Mucosa of descending colon (tissue), 3 donors: ENCODE measurements around the gene PSMB10. TPM values are rescaled to one million over a fixed set of nuclear protein-coding genes. Genes with fewer than 3 reads are reported as not detected.
A peak's percentile ranks its signal among the peaks of the same experiment; 100 is the strongest.
"Not testable (repeated sequence)": the region's sequence is repeated elsewhere in the genome, so short reads cannot be mapped to it uniquely, and the experiment has no call there.

Experiments used
- ATAC-seq: fragments of 200-7000 bp; cut with Tn5 transposase; one replicate; pipeline ENCODE4 v1.9.1; 2020; ENCODE audit warnings: mild to moderate bottlenecking, moderate library complexity
- DNase-seq, 3 donors: peaks; one replicate each; pipeline ENCODE4 v3.0.0-alpha.2; 2020
- H3K36me3 ChIP-seq: fragments of 200-600 bp; one replicate; pipeline ENCODE4 v1.8.0; 2021; ENCODE audit warnings: low read depth, mild to moderate bottlenecking
- H3K4me1 ChIP-seq: fragments of 200-600 bp; one replicate; pipeline ENCODE4 v1.8.0; 2021; ENCODE audit warnings: low read depth, mild to moderate bottlenecking
- H3K4me3 ChIP-seq: fragments of 200-600 bp; one replicate; pipeline ENCODE4 v1.8.0; 2021; ENCODE audit warnings: mild to moderate bottlenecking
- H3K9me3 ChIP-seq: fragments of 200-600 bp; one replicate; pipeline ENCODE4 v1.8.0; 2021; ENCODE audit warnings: mild to moderate bottlenecking
- intact Hi-C, 2 donors: fragments of 100-400 bp; cut with DNase I in 1 of 2; cut with micrococcal nuclease in 1 of 2; formaldehyde crosslinking; loops; one replicate each; pipeline versions ENCODE4 v1.11.0 to v1.11.1; 2022; cut with DNase I, micrococcal nuclease
- total RNA-seq, 3 donors: library from RNA; stranded (reverse); fragmentation: NEBNext Ultra II Directional in 2 of 3; extraction: Animal tissue kit (Norgen Biotek cat#: 25700) in 2 of 3; gene quantifications; one replicate each; pipeline versions ENCODE4 v1.2.1 to v1.2.4, GENCODE V29; 2021 to 2023
- TF ChIP-seq, protein P1 (sequence below): fragments of 200-600 bp; IDR thresholded peaks from one replicate; pipeline ENCODE4 v1.8.0; 2022; ENCODE audit warnings: antibody characterized with exemption, mild to moderate bottlenecking
- donor health status: DM: no; HTN: no; CAD: no; lungs with moderate emphysema.
- donor health status: DM: no; HTN: no; CAD: no.
- donor health status: DM: no; HTN: yes; CAD: no.

The PSMB10 gene
- total RNA-seq, 3 donors from 2014 or later = 96.9 to 175 (median 139) TPM

DNA sequence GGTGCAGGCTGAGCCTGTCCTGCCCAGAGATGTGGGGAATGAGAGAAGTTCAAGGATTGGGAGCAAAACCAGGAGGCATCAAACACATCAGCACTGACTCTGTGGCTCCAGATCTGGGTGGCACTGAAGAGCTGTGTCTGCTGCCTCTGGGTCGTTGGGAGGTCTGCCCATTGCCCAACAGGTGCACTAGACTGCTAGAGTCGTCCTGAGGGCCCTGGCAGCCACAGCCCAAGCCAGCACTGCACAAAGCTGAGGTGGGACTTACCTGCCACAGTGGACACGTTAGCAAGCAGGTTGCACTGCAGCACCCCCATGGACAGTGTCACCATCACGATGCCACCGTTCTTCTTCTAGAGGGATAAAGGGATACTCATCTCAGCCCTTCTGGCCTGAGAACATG is 40.4 kb upstream of the PSMB10 start:
- no peaks in the 10 kb centered on the region for H3K4me1 ChIP-seq
- DNase-seq = no peak
- H3K36me3 ChIP-seq = no peaks in the 10 kb centered on the region
- intact Hi-C loops = no loop called here
- TF ChIP-seq, protein P1, sequence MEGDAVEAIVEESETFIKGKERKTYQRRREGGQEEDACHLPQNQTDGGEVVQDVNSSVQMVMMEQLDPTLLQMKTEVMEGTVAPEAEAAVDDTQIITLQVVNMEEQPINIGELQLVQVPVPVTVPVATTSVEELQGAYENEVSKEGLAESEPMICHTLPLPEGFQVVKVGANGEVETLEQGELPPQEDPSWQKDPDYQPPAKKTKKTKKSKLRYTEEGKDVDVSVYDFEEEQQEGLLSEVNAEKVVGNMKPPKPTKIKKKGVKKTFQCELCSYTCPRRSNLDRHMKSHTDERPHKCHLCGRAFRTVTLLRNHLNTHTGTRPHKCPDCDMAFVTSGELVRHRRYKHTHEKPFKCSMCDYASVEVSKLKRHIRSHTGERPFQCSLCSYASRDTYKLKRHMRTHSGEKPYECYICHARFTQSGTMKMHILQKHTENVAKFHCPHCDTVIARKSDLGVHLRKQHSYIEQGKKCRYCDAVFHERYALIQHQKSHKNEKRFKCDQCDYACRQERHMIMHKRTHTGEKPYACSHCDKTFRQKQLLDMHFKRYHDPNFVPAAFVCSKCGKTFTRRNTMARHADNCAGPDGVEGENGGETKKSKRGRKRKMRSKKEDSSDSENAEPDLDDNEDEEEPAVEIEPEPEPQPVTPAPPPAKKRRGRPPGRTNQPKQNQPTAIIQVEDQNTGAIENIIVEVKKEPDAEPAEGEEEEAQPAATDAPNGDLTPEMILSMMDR = no peak
- no peak for ATAC-seq
- no peaks in the 10 kb centered on the region for H3K9me3 ChIP-seq
- H3K4me3 ChIP-seq = no peak overlapping the region

DNA sequence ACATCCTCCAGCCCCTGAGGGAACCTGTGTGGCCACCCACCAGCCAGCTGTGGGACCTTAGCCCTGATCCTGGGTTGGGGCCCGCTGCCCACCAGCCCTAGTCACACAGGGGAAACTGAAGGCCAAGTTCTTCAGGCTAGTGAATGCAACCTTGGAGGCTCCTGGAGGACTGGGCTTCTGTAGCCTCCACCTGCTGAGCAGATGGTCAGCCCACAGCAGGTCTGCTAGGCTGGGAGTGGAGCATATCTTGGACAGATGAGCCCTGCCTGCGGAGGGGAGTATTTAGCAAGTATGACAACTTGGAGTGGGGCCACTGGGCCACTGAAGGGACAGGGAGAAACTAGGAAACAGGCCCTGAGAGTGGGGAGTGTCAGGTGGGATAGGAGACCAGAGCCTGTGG is 39.6 kb upstream of the PSMB10 start:
- no peaks in the 10 kb centered on the region for H3K4me1 ChIP-seq
- DNase-seq (no peak), ATAC-seq (no peak)
- no peak overlapping the region for H3K4me3 ChIP-seq
- H3K9me3 ChIP-seq = no peaks in the 10 kb centered on the region
- H3K36me3 ChIP-seq = no peaks in the 10 kb centered on the region
- intact Hi-C loops = no loop called here
- TF ChIP-seq, protein P1 = no peak

DNA sequence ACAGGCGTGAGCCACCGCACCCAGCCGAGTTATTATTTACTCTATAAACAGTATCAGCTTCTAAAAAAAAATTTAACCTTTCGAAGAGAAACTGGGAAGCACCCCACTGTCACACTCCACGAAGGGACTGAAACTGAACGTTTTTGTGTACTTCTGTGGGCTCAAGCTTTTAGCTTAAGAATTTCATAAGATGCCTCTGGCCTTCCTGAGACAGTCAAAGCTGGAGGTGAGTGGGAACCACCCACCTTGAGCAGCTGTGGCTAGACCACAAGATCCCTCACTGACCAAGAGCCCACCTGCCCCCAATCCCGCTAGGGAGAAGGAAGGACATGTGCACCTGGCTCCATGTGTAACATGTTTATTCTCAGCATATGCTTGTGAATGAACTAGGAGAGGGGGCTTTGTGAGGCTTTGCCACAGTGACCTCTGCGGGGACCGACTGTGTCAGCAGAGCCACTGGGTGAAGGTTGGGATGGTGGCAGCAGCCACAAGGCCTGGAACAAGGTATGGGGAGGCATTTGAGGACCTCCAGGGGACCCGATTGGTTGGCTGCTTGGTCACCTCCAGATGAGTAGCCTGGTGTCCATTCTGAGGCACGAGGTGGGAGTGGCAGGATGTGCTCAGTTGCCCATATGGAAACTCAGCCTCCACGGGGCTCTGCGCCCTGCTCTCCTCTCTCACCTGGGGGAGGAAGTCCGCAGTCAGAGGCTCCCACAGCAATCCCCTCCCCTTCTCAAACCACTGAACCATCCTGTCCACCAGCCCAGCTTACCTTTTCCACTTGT is 38.9 kb upstream of the PSMB10 start:
- no peaks in the 10 kb centered on the region for H3K36me3 ChIP-seq
- no peak overlapping the region for H3K4me3 ChIP-seq
- no peaks in the 10 kb centered on the region for H3K4me1 ChIP-seq
- intact Hi-C loops = no loop called here
- H3K9me3 ChIP-seq = no peaks in the 10 kb centered on the region
- TF ChIP-seq, protein P1 = no peak
- ATAC-seq = peak; percentile 23
- DNase-seq = no peak

DNA sequence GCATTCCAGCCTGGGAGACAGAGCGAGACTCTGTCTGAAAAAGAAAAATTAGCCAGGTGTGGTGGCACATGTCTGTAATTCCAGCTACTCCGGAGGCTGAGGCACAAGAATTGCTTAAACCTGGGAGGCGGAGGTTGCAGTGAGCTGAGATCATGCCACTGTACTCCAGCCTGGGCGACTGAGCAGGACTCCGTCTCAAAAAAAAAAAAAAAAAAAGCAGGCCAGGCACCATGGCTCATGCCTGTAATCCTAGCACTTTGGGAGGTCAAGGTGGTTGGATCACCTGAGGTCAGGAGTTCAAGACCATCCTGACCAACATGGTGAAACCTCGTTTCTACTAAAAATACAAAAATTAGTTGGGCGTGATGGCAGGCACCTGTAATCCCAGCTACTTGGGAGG is 35.6 kb upstream of the PSMB10 start:
- H3K36me3 ChIP-seq, H3K4me1 ChIP-seq, intact Hi-C loops, DNase-seq, H3K4me3 ChIP-seq, H3K9me3 ChIP-seq, ATAC-seq: not testable (repeated sequence)

DNA sequence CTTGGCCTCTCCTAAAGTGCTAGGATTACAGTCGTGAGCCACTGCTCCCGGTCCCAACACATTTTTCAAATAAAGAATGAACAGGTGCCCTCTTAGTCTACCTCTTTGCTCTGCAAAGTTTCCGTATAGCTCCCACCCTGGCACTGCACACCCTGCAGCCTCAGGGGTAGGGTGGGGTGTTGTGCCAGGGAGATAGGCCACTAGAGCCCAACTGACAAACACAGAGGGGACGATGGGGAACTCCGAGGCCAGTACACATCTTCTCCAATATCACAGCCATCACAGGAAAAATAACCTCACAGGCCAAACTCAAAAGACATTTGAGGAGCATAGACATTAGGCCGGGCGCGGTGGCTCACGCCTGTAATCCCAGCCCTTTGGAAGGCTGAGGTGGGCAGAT is 34.5 kb upstream of the PSMB10 start:
- H3K36me3 ChIP-seq = no peaks in the 10 kb centered on the region
- peaks cover 12% of the 10 kb centered on the region for H3K4me1 ChIP-seq
- no peaks in the 10 kb centered on the region for H3K9me3 ChIP-seq
- intact Hi-C loops = no loop called here
- TF ChIP-seq, protein P1 = no peak
- no peak overlapping the region for H3K4me3 ChIP-seq
- DNase-seq = no peak
- no peak for ATAC-seq

DNA sequence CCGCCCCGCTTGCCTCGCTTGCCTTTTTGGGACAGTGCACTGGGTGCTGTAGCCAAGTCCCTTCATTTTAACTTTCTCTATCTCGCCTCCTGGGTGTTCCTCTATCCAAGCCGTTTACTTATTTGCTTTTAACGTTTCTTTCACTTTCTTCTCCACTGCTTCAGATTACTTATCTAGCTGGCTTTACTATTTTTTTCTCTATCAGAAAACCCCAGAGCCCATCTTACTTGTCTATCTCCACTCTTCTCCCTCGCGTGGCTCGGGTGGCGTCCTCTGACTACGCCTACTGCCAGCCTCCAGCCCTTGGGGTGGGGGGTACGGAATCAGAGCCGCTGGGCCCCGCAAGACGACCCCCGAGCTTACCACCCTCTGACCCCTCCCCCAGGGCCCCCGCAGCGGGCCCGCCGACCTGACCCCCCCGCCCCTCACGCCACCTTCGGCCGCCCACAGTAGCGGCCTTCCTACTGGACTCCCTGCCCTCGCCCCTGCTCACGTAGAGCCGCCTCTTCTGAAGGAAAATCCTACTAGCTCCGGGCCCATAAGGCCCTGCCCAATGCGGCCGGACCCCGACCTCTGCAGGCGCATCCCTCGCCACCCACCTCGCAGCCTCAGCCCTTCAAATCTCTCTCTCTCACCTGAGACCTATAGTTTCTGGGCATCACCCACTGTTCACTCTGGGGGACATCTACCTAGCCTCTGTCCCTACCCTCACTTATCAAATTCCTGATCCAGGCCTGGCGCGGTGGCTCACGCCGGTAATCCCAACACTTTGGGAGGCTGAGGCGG is 32.8 kb upstream of the PSMB10 start:
- ATAC-seq (peak; percentile 32), DNase-seq (no peak)

More for the DNA sequence above, 32.8 kb upstream of the PSMB10 start:
- Histone ChIP-seq H3K9me3 (no peaks in the 10 kb centered on the region), H3K36me3 (no peaks in the 10 kb centered on the region), H3K4me1 (peaks cover 13% of the 10 kb centered on the region), H3K4me3 (no peak overlapping the region)
- TF ChIP-seq, protein P1 = no peak
- intact Hi-C loops = no loop called here
